Esophagus squamous epithelium (tissue), 4 donors: ENCODE data around the gene SPAG9.

Experiments used
- CTCF ChIP-seq, 6 experiments: fragments of 450-650 bp in 4 of 6; fragments of 200-600 bp in 2 of 6; sonication (generic) in 2 of 6; IDR thresholded peaks; one replicate each; pipeline ENCODE4 v1.5.1; 2016 to 2019; ENCODE audit warnings: antibody characterized with exemption in 6 of 6, mild to moderate bottlenecking in 4 of 6, moderate library complexity in 4 of 6
- POLR2A ChIP-seq, 4 donors: fragments of 450-650 bp; IDR thresholded peaks; one replicate each; pipeline ENCODE4 v1.6.1; 2017; ENCODE audit warnings: antibody characterized with exemption in 4 of 4, mild to moderate bottlenecking in 4 of 4, moderate library complexity in 3 of 4

GRCh38 chr17:50954641-50955121 is 166.0 kb downstream of the SPAG9 start:
- TF ChIP-seq POLR2A (IDR thresholded peaks at IDR 0.05) (no peak), CTCF (IDR thresholded peaks at IDR 0.05) (no peak)
